Panc1 (cell line): ENCODE measurements around the gene MUC3A.

Experiments
- CTCF ChIP-seq: fragments of 450-650 bp; IDR thresholded peaks from 2 replicates; pipeline ENCODE4 v1.5.1; 2017; ENCODE audit warnings: mild to moderate bottlenecking
- POLR2AphosphoS5 ChIP-seq: IDR thresholded peaks from 2 replicates; pipeline ENCODE4 v1.6.1; 2012; ENCODE audit warnings: mild to moderate bottlenecking, low read depth, low read length, moderate library complexity
- SIN3A ChIP-seq: IDR thresholded peaks from 2 replicates; pipeline ENCODE4 v1.6.1; 2012; ENCODE audit warnings: low read depth, mild to moderate bottlenecking, low read length, moderate library complexity, borderline replicate concordance; ENCODE audit not compliant: insufficient read depth
- TCF7L2 ChIP-seq: IDR thresholded peaks from 2 replicates; pipeline ENCODE4 v1.6.1; 2011; ENCODE audit warnings: mild to moderate bottlenecking, low read depth, low read length, inconsistent platforms

GRCh38 chr7:100944138-100944537, 5.2 kb upstream of the MUC3A start:
- TF ChIP-seq CTCF (no peak), SIN3A (no peak), POLR2AphosphoS5 (no peak), TCF7L2 (no peak)
